Esophagus (tissue), 2 donors: ENCODE data around the gene RNASE13. TPM values are rescaled to one million over a fixed set of nuclear protein-coding genes. Genes with fewer than 3 reads are reported as not detected.
A peak's percentile ranks its signal among the peaks of the same experiment; 100 is the strongest.
"Not testable (repeated sequence)": the region's sequence is repeated elsewhere in the genome, so short reads cannot be mapped to it uniquely, and the experiment has no call there.

Source experiments
- H3K27ac ChIP-seq, 2 donors: one replicate each; pipeline ENCODE4 v1.5.1; 2013; ENCODE audit warnings: low read depth in 2 of 2, mild to moderate bottlenecking in 2 of 2, inconsistent platforms in 1 of 2, low read length in 1 of 2, moderate library complexity in 1 of 2
- H3K27me3 ChIP-seq, 2 donors: one replicate each; pipeline ENCODE4 v1.6.1; 2013; ENCODE audit warnings: low read length in 2 of 2, control low read depth in 1 of 2, mild to moderate bottlenecking in 1 of 2; ENCODE audit not compliant: insufficient read depth in 2 of 2, control insufficient read depth in 1 of 2
- H3K36me3 ChIP-seq, 2 donors: one replicate each; pipeline ENCODE4 v1.6.1; 2013; ENCODE audit warnings: low read length in 1 of 2; ENCODE audit not compliant: control insufficient read depth in 2 of 2, insufficient read depth in 2 of 2
- H3K4me1 ChIP-seq, 2 donors: one replicate each; pipeline ENCODE4 v1.6.1; 2013; ENCODE audit warnings: low read length in 1 of 2; ENCODE audit not compliant: control insufficient read depth in 2 of 2, insufficient read depth in 2 of 2
- H3K4me3 ChIP-seq, 2 donors: one replicate each; pipeline ENCODE4 v1.5.1; 2013; ENCODE audit warnings: low read length in 2 of 2, mild to moderate bottlenecking in 2 of 2, low read depth in 1 of 2, moderate library complexity in 1 of 2
- H3K9me3 ChIP-seq, 2 donors: one replicate each; pipeline ENCODE4 v1.6.1; 2013; ENCODE audit warnings: mild to moderate bottlenecking in 2 of 2, low read depth in 1 of 2, low read length in 1 of 2, moderate library complexity in 1 of 2; ENCODE audit not compliant: control insufficient read depth in 2 of 2, insufficient read depth in 1 of 2
- WGBS, 2 donors: extraction: QIAGEN DNeasy Blood & Tissue Kit; methylation state at CpG; one replicate each; pipeline ENCODE4 v1.1.7; 2013; 5-methylcytosine and 5-hydroxymethylcytosine counted together
- polyA plus RNA-seq, 2 donors: library from polyadenylated mRNA; stranded (reverse); fragments of 200-250 nt; gene quantifications; one replicate each; pipeline ENCODE4 v1.2.3, GENCODE V29; 2013
- donor health status: healthy with polysubstance abuse.
- donor health status: Bipolar disorder and iron deficiency.

Gene RNASE13
- polyA plus RNA-seq, 2 donors = not detected

DNA sequence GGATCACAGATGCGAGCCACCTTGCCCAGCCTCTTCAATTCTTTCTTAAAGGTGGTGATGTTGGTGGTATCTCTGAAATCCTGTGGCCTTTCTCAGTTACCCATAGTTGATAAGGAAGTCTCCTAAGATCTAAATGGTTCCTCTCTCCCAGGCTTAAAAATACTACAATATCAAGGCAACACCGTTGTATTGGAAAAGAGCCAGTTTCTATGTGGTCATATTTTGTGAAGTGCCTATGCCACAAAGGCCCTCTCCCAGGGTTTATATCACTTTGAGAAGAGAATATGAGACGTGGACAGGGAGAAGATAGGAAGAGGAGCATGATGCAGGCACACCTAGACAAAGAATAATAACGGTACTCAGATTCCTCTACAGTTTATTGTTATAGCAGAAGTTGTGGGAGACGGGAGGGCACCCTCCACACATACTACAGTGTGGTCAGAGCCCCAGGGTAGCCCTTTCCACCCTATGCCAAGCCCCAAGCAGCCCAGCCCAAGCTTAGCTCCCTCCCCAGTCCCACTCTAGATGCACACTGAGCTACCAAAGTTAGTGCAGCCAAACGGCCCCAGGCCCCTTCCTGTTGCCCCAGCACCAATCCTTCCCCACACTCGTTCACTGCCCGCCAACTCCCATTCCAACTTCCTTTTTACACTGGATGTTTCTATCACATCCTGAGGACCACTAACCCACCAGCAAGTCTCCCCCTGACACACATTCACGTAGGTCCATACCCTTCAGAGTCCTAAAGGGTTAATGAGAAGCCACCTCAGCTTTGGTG, 18.0 kb downstream of the RNASE13 start:
- WGBS, 2 donors = 66 to 70% methylated on average over 9 of the region's 9 CpGs
- H3K36me3 ChIP-seq = peaks cover 13 to 28% of the 10 kb centered on the region in 2 donors
- no peak overlapping the region for H3K27ac ChIP-seq
- H3K9me3 ChIP-seq = no peaks in the 10 kb centered on the region
- peaks cover 0 to 2% of the 10 kb centered on the region in 2 donors for H3K4me1 ChIP-seq
- no peak overlapping the region for H3K4me3 ChIP-seq
- H3K27me3 ChIP-seq = no peaks in the 10 kb centered on the region

DNA sequence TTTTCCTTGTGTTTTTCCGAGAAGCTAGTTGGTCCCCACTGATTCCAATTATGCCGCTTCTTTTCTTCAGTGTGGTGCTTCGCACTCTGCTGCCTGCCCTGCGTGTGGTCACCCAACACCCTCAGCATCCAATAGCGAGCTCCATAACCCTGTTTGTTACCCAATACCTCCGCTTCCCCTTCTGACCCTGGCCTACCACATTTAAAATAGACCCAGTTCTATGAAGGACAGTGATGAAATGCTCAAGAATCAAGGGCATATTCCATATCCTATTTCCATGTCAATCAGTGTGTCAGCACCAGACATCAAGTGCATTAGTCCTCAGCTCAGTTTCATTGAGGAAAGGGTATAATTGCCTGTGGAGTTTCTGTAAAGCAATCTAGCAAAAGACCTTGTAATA, 19.3 kb downstream of the RNASE13 start:
- H3K4me1 ChIP-seq = peaks cover 0 to 2% of the 10 kb centered on the region in 2 donors
- peaks cover 9 to 23% of the 10 kb centered on the region in 2 donors for H3K36me3 ChIP-seq
- no peaks in the 10 kb centered on the region for H3K27me3 ChIP-seq
- H3K9me3 ChIP-seq = no peaks in the 10 kb centered on the region
- 74 to 80% methylated on average over 6 of the region's 6 CpGs for WGBS, 2 donors
- H3K4me3 ChIP-seq = no peak overlapping the region
- no peak overlapping the region for H3K27ac ChIP-seq

DNA sequence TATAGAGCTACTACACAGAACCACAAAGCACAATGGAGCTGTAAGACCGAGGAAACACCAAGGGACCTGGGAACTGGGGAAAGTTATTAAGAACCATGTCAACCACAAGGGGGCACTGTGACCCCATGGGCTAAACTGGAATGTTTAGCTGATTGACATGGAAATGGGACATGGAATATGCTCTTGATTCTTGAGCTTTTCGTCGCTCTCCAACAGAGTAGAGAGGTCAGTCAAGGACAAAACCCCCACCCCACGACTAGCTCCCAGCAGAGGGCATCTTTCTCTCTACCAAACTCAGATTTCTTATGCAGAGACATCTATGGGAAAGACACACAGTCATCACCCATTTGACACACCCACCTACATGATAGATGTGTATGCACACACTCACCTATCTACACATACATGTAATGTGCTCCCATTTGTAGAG, 19.8 kb downstream of the RNASE13 start:
- Histone ChIP-seq H3K9me3 (no peaks in the 10 kb centered on the region), H3K4me3 (no peak overlapping the region), H3K27me3 (no peaks in the 10 kb centered on the region), H3K36me3 (peaks cover 9 to 22% of the 10 kb centered on the region in 2 donors), H3K27ac (no peak overlapping the region), H3K4me1 (peaks cover 0 to 2% of the 10 kb centered on the region in 2 donors)
- 0 to 1% methylated on average over 4 of the region's 4 CpGs for WGBS, 2 donors

DNA sequence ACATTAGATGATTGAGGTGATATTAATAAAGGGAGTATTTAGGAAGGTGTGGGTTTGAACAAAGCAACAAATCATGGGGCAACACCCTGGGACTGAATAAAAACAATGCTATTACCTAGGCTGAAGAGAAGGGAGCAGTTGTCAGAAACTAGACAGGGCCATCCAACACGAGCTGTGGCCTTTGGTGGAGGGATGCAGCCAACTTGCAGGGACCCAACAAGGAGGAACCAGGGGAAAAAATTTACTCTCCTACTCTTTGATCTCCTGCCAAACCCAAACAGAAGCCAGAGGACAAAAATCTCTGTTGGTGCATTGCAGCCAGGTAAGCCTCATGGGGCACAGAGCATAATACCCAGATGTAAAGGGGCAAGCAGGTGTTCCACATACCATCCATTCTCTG, 23.5 kb downstream of the RNASE13 start:
- no peak overlapping the region for H3K27ac ChIP-seq
- no peak overlapping the region for H3K4me3 ChIP-seq
- no peaks in the 10 kb centered on the region for H3K9me3 ChIP-seq
- no peaks in the 10 kb centered on the region for H3K27me3 ChIP-seq
- no peaks in the 10 kb centered on the region for H3K36me3 ChIP-seq
- H3K4me1 ChIP-seq = no peaks in the 10 kb centered on the region
- 43 to 54% methylated on average over 1 of the region's 1 CpG for WGBS, 2 donors

DNA sequence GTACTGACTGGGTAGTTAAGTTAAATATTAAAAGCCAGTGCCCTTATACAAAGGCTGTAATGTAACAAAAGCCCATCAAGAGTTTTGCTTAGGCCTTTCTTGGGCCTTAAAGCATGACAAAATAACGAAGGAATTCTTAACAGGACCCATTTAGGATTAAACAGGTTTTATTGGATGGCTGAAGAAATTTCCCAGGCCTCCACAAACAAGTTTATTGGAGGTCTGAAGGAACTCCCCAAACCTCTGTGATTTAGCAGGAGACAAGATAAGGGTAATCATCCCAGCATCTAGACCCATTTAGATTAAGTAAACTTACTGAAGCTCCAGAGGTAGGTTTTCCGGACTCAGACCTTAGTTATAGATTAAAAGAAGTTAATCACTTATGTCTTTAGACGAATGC, 24.9 kb downstream of the RNASE13 start:
- H3K4me1 ChIP-seq, H3K27ac ChIP-seq, H3K4me3 ChIP-seq, H3K36me3 ChIP-seq, H3K9me3 ChIP-seq, H3K27me3 ChIP-seq: not testable (repeated sequence)
- WGBS, 2 donors = 71 to 80% methylated on average over 3 of the region's 3 CpGs

DNA sequence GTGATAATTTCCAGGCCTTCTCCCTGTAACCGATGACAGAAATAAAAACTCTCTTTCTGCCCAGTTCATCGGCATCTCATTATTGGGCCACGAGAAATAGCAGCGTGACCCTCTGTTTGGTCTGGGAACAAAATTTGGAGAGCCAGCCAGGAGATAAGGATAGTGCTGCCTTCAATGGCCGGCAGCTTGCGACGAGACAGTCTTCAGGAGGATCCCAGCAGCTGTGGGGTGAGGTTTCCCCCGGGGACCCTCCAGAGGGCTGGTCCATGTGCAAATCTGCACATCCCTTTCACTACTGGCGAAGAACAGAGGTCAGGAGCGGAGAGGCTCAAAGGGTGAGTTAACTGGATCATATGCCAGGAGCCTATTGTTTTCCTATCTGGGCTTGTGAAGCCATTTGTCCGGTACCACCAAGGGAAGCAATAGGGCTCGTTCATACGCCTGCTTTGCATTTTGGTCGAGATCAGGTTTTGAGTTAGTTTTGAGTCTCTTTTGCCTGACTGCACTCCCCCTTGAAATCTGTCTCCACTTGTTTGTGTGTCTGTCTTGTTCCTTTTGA, 30.7 kb downstream of the RNASE13 start:
- H3K36me3 ChIP-seq = no peaks in the 10 kb centered on the region
- H3K9me3 ChIP-seq = no peaks in the 10 kb centered on the region
- H3K27ac ChIP-seq = no peak overlapping the region
- 88 to 89% methylated on average over 14 of the region's 14 CpGs for WGBS, 2 donors
- H3K27me3 ChIP-seq = no peaks in the 10 kb centered on the region
- no peak overlapping the region for H3K4me3 ChIP-seq
- H3K4me1 ChIP-seq = peaks cover 0 to 2% of the 10 kb centered on the region in 2 donors

DNA sequence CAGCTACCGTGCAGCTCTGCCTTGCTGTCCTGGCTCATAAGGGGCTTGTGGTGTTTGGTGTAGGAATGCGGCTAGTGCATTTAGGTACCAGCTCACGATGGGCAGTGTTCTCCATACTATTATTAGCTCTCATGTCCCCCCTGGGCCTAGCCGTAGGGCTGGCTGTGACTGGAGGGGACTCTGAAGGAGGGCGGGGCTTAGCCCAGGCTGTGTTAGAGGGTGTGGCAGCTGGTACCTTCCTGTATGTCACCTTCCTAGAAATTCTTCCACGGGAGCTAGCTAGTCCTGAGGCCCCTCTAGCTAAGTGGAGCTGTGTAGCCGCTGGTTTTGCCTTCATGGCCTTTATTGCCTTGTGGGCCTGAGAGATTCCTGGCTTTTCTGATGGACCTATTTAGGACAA, 33.4 kb downstream of the RNASE13 start:
- Histone ChIP-seq H3K36me3 (peaks cover 0 to 4% of the 10 kb centered on the region in 2 donors), H3K9me3 (no peaks in the 10 kb centered on the region), H3K27ac (peak overlapping the region in 1 of 2 donors; percentile 47), H3K27me3 (no peaks in the 10 kb centered on the region), H3K4me1 (peaks cover 3 to 8% of the 10 kb centered on the region in 2 donors), H3K4me3 (no peak overlapping the region)
- 72 to 78% methylated on average over 7 of the region's 7 CpGs for WGBS, 2 donors

DNA sequence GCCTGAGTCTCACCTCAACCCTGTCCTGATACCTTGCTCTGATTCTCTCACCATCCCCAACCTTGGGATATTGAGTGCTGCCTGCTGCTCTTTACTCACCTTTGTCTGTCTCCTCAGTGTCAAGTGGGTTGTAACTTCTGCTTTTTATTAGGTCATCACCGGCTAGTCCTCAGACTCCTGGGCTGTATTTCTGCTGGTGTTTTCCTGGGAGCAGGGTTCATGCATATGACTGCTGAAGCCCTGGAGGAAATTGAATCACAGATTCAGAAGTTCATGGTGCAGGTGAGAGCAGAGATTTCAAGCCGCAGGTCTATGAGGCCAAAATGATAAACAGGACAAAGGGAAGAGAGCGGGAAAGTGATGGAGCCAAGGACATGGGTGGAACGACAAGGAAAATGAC, 35.0 kb downstream of the RNASE13 start:
- H3K4me1 ChIP-seq = peaks cover 3 to 8% of the 10 kb centered on the region in 2 donors
- peak overlapping the region; percentile 47 to 89 for H3K27ac ChIP-seq
- H3K9me3 ChIP-seq = no peaks in the 10 kb centered on the region
- WGBS, 2 donors = 70 to 76% methylated on average over 4 of the region's 4 CpGs
- H3K27me3 ChIP-seq = no peaks in the 10 kb centered on the region
- H3K36me3 ChIP-seq = peaks cover 8 to 16% of the 10 kb centered on the region in 2 donors
- no peak overlapping the region for H3K4me3 ChIP-seq

DNA sequence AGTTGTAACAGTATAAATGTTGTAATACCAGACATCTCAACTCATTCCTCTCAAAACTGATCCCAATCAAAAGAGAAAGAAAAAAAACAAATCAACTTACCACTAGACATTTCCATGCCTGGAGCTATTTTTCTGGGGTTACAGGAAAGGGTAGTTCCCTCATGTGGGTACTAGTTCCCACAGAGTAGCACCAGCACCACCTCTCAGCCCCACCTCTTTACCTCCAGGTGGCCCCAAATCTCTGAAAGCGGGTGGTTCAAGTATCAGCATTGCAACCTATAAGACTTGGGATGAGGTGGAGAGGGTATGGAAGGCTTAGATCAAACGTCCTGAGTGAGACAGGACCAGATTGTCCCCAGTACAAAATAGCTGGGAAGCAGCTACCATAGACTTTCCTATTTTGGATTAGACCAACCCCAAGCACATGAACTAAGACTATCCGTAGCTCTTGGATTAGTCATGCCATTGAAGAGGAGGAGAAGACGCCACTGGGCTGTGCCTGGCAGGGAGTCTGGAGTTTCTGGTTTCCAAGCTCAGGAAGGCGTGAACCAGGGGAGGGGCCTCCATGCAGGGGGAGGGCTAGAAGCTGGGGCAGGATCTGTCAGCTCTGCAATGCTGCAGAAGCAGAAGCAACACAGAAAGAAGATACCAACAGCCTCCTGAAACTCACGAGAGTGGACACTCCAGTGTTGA, 35.8 kb downstream of the RNASE13 start, which contains the start of gene SLC39A2:
Gene SLC39A2, plus strand, starts transcription at position 620 of the 693 bp plus-strand sequence. CDS start 154 bp downstream, outside the sequence.
- peaks cover 3 to 8% of the 10 kb centered on the region in 2 donors for H3K4me1 ChIP-seq

More for the DNA sequence above, 35.8 kb downstream of the RNASE13 start, which contains the start of gene SLC39A2:
- 29 to 32% methylated on average over 6 of the region's 6 CpGs for WGBS, 2 donors
- peak within 1 kb of the TSS; percentile 0 to 26 for H3K4me3 ChIP-seq
- H3K9me3 ChIP-seq = no peaks in the 10 kb centered on the region
- H3K27me3 ChIP-seq = no peaks in the 10 kb centered on the region
- H3K36me3 ChIP-seq = peaks cover 11 to 21% of the 10 kb centered on the region in 2 donors
- peak within 1 kb of the TSS; percentile 81 to 89 for H3K27ac ChIP-seq
